ENCODE results near the gene RNF144A. TPM values are rescaled to one million over a fixed set of nuclear protein-coding genes. Genes with fewer than 3 reads are reported as not detected.
"Not testable (repeated sequence)": the region's sequence is repeated elsewhere in the genome, so short reads cannot be mapped to it uniquely, and the experiment has no call there.

Gene RNF144A
- total RNA-seq, 1 donor from 2014 or later = 16.9 TPM

GRCh38 chr2:6902581-6902980 lies 14.6 kb upstream of the RNF144A start:
- ATAC-seq; intact Hi-C loops (cut with DNase I): not testable (repeated sequence)

GRCh38 chr2:6905668-6906067 lies 11.5 kb upstream of the RNF144A start:
- DNase-seq (ENCODE audit: missing footprints) (no peak), ATAC-seq (no peak)
- intact Hi-C loops (cut with DNase I) = no loop called here

More at GRCh38 chr2:6902581-6902980, 14.6 kb upstream of the RNF144A start:
- DNase-seq (ENCODE audit: missing footprints) = not testable (repeated sequence)

- ATAC-seq (no peak), DNase-seq (ENCODE audit: missing footprints) (no peak)
- intact Hi-C loops (cut with DNase I) = no loop called here
Observed at GRCh38 chr2:6906165-6906741, 11.0 kb upstream of the RNF144A start.

GRCh38 chr2:6908291-6908690 lies 8.9 kb upstream of the RNF144A start:
- intact Hi-C loops (cut with DNase I) = no loop called here
- no peak for DNase-seq (ENCODE audit: missing footprints)
- no peak for ATAC-seq

GRCh38 chr2:6909431-6910385 lies 7.5 kb upstream of the RNF144A start:
- no peak for ATAC-seq
- DNase-seq (ENCODE audit: missing footprints) = no peak
- intact Hi-C loops (cut with DNase I) = no loop called here

GRCh38 chr2:6911721-6912120 lies 5.5 kb upstream of the RNF144A start:
- ATAC-seq = no peak
- intact Hi-C loops (cut with DNase I) = no loop called here
- no peak for DNase-seq (ENCODE audit: missing footprints)

DNA sequence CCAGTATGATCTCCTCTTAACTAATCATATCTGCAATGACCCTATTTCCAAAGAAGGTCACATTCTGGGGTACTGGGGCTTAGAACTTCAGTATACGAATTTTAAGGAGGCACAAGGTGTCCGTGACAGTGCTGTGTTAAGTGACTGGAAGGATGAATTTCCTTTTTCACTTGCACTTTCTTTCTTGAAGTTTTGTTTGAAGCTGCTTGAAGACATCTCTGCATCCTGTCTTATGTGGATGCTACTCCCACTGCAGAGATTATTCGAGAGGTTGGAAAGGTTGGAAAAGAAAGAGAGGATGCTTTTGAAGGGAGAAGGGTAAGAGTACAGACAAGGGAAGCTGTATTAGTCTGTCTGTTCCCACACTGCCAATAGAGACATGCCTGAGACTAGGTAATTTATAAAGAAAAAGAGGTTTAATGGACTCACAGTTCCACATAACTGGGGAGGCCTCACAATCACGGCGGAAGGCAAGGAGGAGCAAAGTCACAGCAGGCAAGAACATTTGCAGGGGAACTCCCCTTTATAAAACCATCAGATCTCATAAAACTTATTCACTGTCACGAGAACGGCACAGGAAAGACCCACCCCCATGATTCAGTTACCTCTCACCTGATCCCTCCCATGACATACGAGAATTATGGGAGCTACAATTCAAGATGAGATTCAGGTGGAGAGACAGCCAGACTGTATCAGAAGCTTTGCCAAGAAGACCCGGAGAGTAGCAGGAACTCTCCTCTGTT lies 3.6 kb upstream of the RNF144A start:
- DNase-seq (ENCODE audit: missing footprints) (no peak), ATAC-seq (no peak)
- intact Hi-C loops (cut with DNase I) = no loop called here

DNA sequence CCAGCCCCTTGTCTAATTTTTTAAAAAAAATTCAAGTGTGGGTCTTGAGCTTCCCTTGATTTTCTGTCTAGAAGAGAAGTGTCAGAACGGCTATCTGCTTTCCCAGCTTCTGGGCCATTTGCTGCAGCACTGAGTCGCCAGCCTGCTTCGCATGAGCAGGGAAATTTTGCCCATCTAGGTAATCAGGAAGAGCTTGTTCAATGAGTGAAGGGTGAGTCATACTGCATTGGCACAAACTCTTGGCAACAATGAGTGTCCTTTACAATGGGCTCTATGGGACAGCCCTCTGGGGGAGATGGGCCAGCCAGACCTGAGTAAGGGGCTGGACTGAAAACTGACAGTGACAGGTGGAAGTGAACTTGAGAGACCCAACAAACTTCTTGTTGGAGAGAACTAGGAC lies 2.4 kb upstream of the RNF144A start:
- intact Hi-C loops (cut with DNase I) = loop anchor here (5.0 kb wide), 2 partner anchors 48 to 112 kb away; partner anchors contain the start of gene CMPK2
- no peak for DNase-seq (ENCODE audit: missing footprints)
- ATAC-seq = no peak

DNA sequence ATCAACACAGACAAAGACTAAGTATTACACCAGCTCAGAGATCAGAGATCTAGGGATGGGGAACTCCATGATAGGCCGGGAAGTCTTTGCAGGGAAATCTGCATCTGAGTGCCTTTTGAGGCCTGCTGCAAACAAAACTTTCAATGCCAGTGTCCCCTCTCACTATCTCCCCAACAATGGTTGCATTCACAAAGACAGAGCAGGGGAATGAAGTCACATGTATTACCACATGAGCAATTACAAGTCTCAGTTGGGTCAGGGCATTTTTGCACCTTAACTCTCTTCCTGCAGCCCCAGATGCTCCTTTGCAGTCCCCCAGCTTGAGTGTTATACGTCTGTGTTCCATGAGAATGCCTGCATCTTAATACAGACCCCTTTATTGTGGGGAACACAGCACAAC lies 1.8 kb upstream of the RNF144A start:
- intact Hi-C loops (cut with DNase I) = loop anchor here (5.0 kb wide), 2 partner anchors 48 to 112 kb away; partner anchors contain the start of gene CMPK2
- no peak for ATAC-seq

DNA sequence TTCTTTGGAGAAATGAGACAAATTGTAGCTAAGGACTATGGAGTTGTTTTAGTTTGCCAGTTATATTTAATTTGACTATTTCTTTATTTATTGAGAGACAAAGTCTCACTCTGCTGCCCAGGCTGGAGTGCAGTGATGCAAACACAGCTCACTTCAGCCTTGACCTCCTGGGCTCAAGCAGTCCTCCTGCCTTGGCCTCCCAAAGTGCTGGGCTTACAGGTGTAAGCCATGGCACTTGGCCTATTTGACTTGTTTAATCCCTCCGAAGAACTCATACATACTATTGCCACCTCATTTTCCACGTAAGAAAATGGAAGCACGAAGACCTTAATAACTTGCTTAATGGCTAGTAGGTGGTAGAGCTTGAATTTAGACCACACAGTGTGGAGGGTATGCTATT lies 988 bp upstream of the RNF144A start:
- intact Hi-C loops (cut with DNase I) = loop anchor here (5.0 kb wide), 2 partner anchors 49 to 111 kb away; partner anchors contain the start of gene CMPK2
- ATAC-seq (no peak), DNase-seq (ENCODE audit: missing footprints) (no peak)

More for the DNA sequence above, 1.8 kb upstream of the RNF144A start:
- no peak for DNase-seq (ENCODE audit: missing footprints)

- ATAC-seq (no peak), DNase-seq (ENCODE audit: missing footprints) (no peak)
- intact Hi-C loops (cut with DNase I) = loop anchor here (5.0 kb wide), 2 partner anchors 49 to 111 kb away; partner anchors contain the start of gene CMPK2
Observed at GRCh38 chr2:6916736-6917070, 509 bp upstream of the RNF144A start.

DNA sequence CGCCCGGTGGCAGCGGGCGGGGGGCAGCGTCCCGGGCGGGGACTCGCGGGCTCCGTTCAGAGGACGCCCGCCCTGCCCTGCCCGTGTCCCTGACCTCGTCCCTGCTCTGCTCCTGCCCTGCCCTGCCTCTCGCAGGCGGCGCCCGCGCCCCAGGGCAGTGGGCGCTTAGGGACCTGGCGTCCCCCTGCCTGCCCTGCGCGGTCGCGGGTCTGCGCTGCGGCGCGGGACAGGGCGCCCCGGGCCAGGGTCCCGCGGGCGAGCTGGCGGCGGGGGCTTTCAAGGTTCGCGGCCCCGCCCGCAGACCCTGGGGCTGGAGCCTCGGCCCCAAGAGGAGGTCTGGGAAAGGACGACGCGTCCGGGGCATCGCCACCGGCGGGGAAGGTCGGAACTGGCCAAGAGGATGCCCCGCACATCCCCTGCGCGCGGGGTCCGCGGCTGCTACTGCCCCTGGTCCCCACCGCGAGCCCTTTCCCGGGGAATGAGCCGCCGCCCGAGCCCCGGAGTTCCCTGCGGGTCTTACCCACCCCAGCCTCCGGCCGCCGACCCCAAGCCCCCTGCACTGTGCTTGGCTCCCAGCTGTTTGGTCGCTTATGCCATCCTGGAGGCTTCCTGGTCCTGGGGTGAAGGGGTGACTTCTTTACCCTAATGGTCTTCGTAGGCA lies 679 bp downstream of the RNF144A start:
- DNase-seq (ENCODE audit: missing footprints) = no peak
- intact Hi-C loops (cut with DNase I) = loop anchor here (5.0 kb wide), 2 partner anchors 51 to 109 kb away; partner anchors contain the start of gene CMPK2

DNA sequence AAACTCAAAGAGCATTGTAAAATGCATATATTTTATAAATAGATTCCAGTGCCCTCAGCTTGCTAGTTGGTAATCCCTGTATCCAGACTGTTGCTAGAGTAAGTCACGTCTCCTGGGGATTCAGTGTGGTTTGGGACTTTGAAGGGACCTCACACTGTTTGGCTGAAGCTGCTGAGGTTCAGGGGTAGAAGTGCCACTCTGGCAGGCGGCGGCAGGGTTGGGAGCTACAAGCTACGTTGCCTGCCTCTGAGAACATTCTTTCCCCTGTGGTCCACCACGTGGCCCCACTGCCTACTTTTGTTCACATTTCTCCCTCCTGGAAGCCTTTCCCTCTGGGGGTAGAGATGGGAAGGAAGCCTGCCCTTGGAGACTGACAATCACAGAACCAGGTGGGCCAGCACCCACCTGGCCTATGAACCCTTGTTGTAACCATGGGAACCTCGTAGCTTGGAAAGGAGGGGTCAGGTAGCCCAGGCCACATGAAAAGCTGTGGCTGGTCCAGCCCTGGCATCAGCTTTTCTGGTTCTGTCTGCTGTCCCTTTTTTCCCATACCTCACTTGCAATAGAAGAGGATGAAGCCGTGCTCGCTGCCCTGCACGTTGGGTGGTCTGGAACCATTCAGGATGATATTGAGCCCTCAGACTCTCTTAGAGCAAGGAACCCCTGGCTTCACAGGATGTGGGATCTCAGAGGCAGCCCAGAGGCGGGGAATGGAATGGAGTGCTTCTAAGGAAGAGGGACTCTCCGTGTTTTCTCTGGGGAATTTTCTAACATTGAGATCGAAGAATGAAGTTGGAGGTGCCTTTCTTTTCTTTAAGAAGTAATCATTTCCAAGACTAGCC lies 2.9 kb downstream of the RNF144A start:
- intact Hi-C loops (cut with DNase I) = loop anchor here (5.0 kb wide), 3 partner anchors 47 to 107 kb away; partner anchors contain the start of gene CMPK2
- ATAC-seq (no peak), DNase-seq (ENCODE audit: missing footprints) (no peak)

More for the DNA sequence above, 679 bp downstream of the RNF144A start:
- peak; percentile 35 for ATAC-seq

DNA sequence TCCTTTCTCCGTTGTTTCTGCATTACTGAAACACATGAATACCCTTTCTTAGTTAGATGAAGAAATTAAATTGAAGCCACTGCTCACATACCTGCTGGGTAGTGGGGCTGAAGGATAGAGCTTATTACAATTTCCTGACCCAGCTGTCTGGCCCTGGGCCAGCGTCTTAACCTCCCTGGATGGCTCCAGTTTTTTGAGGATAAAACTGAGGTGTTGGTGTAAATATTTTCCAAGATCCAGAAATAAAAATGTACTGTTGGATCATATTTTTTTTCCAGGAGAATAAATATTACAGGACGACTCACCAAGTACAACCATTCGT lies 3.5 kb downstream of the RNF144A start:
- intact Hi-C loops (cut with DNase I) = loop anchor here (5.0 kb wide), 1 partner anchor 47 kb away; no protein-coding TSS in a partner anchor
- no peak for ATAC-seq
- no peak for DNase-seq (ENCODE audit: missing footprints)

DNA sequence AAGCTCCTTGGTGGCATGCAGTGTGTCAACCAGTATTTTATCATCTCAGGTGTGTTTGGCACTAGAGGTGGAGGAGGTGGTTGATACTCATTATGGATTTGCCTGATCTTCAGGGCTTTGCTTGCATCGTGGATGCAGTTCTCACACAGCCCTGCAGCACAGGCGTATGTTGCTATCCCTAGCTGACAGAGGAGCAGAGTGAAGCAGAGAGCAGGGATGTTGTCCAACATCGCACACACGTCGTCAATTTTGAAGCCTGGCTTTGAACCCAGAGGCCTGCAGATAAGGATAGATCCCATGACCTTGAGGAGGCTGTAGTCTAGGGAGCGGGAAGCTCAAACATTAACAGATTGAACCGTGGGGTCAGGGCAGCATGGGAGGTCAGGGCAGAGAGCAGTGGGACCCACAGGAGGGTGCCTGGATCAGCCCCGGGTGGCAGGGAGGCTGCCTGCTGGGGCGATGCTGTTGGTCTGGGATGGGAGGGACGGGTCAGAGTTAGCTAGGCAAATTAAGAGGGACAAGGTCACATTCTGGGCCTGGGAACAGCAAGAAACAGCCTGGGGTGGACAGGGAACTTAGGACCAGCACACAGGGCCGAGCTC lies 4.2 kb downstream of the RNF144A start:
- intact Hi-C loops (cut with DNase I) = loop anchor here (5.0 kb wide), 1 partner anchor 46 kb away; no protein-coding TSS in a partner anchor

DNA sequence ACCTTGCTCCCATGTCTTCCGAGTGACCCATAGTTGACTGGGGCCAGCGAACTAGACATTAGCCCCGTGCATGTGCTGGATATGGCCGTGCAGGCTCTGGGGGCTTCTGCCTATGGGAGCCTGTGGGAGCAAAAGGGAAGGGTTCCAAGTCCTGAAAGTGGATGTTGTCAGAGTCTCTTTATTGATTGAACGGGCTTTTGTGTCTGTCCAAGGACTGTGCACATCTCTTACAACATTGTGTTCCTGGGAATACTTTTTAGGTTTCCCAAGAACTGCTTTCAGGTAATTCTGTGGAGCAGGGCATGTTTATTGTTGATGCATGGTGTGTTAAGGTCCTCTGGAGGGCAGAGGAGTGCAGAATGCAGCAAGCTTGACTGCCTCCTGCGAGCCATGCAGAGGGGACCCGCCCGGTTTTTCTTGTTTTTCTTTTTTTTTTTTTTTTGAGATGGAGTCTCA lies 5.0 kb downstream of the RNF144A start:
- no peak for ATAC-seq
- no peak for DNase-seq (ENCODE audit: missing footprints)
- intact Hi-C loops (cut with DNase I) = loop anchor here (5.0 kb wide), 1 partner anchor 45 kb away; no protein-coding TSS in a partner anchor

More for the DNA sequence above, 4.2 kb downstream of the RNF144A start:
- ATAC-seq (peak; percentile 56), DNase-seq (ENCODE audit: missing footprints) (no peak)

GRCh38 chr2:6923319-6923718 lies 6.1 kb downstream of the RNF144A start:
- DNase-seq (ENCODE audit: missing footprints) (no peak), ATAC-seq (no peak)
- intact Hi-C loops (cut with DNase I) = loop anchor here (5.0 kb wide), 1 partner anchor 44 kb away; no protein-coding TSS in a partner anchor

Measured in Right ventricle myocardium inferior (tissue), 1 donor.